HG02973 (cell line): ENCODE measurements around the gene CYTH1.

Experiments
- ATAC-seq: cut with Tn5 transposase; IDR thresholded peaks from one replicate; pipeline ENCODE4 v1.9.1; 2021; ENCODE audit warnings: moderate library complexity; ENCODE audit not compliant: unreplicated experiment

The CYTH1 gene

GRCh38 chr17:78719630-78720298, 62.3 kb downstream of the CYTH1 start:
- ATAC-seq, result no peak

DNA sequence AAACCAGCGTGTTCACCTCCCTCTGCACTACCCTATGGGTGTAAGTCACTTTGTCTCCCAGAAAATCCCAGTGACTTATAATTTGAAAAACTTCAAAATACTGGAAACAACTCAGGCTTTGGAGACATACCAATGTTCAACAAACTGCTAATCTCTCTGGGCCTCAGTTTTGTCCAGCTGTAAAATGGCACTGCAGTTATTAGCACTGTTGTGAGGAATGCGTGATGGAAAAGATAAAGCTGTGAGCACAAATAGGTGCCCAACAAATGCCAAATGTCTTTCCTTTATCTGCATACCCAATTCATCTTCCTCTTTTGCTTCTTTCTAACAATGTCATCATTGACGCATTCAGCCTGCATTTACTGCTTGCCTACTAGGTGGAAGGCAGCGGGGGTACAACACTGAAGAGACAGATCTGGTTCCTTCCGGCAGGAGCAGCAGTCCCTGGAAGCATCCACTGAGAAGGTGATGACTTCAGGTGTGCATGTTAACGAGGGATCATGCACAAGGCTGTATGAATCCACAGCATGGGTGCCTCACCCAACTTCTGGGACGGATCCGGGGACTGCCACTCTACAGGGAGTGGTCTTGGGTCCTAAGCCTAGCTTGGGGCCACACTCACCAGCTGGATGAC, 63.4 kb downstream of the CYTH1 start:
- no peak for ATAC-seq

- no peak for ATAC-seq
These were observed 64.6 kb downstream of the CYTH1 start for GRCh38 chr17:78717431-78717980.

GRCh38 chr17:78716814-78717393, 65.2 kb downstream of the CYTH1 start:
- no peak for ATAC-seq

DNA sequence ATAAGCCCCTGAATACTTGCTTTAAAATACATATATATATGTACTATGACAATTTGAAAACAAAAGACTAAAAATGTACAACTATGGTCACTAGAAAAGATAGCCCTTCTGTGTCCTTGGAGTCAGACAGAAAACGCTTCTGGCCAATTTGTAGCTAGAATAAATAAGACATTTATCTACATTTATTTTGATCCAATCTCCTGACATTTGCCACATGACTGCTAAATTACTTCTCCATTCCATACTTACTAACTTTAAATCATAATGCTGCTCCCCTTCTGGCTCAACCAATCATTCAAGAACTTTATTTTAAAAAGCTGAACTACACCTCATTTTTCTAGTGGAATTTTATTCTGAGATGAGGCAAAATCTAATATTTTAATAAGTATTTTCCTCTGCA, 65.8 kb downstream of the CYTH1 start:
- ATAC-seq, result no peak

DNA sequence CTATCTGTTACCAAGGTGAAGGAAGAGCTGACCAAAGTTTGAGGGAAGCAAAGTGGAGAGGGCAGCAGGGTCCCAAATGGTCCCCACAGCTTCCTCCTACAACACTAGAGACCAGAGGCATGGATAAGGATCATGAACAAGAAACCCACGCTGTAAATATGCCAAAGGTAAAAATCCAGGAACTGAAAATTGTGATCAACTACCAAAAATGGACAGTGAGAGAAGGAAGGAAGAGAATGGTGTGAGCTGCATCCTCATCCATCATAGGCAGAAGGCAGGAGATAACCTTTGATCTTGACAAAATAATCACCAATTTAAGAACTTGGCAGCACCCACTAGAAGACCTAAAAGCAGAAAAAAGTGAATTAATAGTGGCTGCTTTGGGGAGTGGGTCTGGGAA, 66.2 kb downstream of the CYTH1 start:
- no peak for ATAC-seq

GRCh38 chr17:78715000-78715771, 66.9 kb downstream of the CYTH1 start:
- no peak for ATAC-seq

DNA sequence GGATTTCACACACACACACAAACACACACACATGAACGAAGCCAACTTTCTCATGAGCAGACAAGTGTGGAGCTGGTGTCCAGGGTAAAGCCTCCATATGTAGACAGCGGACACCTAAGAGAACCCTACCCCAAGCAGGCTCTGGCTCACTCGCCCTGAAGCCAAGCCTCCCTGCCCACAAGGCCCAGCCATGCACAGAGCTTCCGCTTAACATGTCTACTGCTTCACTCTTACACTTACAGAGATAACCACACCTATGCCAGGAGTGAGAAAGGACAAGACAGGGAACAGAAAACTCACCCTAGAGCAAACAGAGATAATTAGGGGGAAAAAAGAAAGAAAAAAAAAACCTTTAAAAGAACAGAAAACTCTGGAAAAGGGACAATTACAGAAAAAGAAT, 67.5 kb downstream of the CYTH1 start:
- no peak for ATAC-seq

DNA sequence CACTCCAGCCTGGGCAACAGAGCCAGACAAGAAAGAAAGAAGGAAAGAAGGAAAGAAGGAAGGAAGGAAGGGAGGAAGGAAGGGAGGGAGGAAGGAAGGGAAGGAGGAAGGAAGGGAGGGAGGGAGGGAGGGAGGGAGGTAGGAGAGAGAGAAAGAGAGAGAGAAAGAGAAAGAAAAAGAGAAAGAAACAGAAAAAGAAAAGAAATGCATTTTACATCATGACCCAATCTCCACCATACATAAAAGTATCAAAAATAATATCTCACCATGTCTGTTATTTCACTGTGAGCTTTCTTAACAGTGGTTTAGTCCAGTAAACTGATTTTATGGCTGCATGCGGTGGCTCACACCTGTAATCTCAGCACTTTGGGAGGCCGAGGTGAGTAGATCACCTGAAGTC, 70.0 kb downstream of the CYTH1 start:
- ATAC-seq, result no peak

- ATAC-seq, result no peak
These were observed 71.5 kb downstream of the CYTH1 start for GRCh38 chr17:78710607-78711006.

DNA sequence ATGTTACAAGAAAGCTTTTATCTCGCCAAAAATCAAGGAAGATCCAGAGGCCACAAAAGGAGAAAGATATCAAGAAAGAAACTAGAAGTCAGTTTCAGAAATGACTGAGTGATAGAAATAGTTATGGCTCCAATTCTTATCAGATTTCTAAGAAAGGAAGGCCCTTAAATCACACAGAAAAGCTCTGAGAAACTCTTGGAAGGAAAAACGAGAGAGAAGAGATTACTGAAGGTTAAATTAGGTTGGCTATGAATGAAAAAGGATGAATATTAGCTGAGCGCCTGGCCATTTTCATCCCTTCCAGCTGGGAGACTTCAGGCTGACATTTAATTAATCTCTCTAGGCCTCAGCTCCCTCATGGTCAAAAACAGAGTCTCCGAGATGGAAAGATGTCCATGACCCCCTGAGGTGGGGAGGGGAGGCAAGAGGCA, 72.3 kb downstream of the CYTH1 start:
- ATAC-seq, result no peak

DNA sequence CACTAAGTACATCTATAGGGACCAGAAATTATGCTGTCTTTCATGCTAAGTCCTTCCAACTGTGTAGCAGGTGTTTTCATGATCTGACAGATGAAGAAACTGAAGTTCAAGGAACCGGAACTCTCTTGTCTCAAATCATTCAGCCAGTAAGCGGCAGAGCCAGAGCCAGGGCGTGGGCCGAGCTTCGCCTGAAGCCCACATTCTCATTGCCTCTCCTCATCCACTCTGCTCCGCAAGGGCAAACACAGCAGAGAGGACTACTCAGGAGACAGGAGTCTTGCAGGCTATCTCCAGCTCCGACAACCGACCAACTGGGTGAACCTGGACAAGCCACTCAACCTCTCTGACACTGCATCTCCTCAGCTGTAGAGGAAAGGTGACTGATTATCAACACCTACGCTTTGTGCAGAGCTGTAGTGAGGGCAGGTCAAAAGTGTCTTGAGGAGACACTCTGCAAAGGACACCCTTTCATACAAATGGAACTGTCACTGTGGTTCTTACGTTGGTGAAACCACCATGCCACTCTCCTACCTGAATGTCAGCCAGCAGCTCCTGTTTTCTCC, 72.9 kb downstream of the CYTH1 start:
- no peak for ATAC-seq

DNA sequence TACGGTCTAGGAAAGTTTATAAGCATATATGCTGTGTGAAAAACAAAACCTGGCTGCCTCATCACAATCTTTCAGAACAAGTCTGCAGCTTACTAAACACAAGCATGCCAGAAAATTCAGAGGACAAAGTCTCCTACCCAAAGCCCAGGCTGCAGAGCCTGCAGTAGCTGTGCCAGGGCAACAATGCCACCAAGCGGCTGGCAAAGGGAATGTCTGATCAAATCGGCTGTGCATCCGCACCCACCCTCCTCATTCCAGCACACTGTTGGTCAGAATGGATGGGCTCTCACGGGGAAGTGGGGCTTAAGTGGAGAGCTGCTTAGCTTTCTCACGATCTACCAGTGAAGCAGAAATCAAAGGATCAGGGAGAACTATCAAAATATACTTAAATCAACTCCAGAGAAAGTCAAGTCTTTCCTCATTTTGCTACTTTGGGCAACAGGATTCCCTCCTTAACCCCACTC, 73.5 kb downstream of the CYTH1 start:
- no peak for ATAC-seq

GRCh38 chr17:78707923-78708322, 74.2 kb downstream of the CYTH1 start:
- no peak for ATAC-seq

DNA sequence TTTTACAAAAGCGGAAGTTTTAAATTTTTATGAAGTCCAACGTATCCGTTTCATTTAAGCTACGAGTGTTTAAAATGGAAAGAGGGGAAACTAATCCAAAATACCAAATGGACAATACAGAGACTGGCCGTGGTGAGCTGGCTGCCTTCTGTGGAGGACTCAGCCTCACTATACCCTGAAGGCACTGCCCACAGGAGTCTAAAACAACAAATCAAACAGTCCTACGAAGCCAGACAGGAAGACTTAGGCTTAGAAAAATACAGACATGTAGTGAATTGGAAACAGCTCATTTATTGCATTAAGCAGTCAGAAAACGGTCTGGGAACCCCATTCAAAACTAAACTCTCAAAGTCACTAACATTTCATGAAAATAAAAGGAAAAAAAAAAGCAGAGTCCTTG, 75.1 kb downstream of the CYTH1 start:
- ATAC-seq, result no peak

GRCh38 chr17:78706271-78706915, 75.7 kb downstream of the CYTH1 start:
- peak; percentile 50 for ATAC-seq

GRCh38 chr17:78705071-78705470, 77.0 kb downstream of the CYTH1 start:
- ATAC-seq, result no peak

GRCh38 chr17:78704594-78704993, 77.5 kb downstream of the CYTH1 start:
- no peak for ATAC-seq

DNA sequence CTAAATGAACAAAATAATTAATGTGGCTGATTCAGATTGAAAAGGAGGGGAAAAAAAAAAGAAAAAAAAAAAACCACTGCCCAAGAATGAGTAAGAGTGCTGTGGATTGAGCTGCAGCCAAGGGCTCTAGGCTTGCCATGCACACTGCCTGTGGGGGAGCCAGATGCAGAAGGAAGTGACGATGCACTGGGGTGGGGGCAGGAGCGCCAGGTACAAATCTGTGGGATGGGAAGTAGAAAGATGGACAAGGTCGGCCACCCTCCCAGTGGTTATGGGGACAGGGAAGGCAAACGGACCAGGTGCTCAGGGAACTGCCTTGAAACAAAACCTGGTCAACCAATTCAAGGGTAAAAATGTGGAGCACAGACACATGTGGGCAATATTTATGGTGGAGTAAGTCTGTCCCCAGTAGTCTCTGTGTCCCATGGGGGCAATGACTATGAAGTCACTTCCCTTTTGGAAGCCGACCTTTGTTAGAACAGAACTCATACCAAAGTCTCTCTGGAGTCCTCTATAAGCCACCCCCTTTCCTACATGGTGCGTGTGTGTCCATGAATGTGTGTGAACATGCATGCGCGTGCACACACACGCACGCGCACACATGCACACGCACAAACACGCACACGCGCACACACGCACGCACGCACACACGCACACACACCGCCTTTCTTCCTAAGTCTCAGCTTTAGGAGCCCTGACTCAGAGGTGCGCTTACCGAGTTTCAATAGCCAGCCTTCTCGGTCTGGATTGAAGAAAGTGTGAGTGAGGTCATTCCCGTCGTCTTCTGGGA, 84.3 kb downstream of the CYTH1 start:
- no peak for ATAC-seq

DNA sequence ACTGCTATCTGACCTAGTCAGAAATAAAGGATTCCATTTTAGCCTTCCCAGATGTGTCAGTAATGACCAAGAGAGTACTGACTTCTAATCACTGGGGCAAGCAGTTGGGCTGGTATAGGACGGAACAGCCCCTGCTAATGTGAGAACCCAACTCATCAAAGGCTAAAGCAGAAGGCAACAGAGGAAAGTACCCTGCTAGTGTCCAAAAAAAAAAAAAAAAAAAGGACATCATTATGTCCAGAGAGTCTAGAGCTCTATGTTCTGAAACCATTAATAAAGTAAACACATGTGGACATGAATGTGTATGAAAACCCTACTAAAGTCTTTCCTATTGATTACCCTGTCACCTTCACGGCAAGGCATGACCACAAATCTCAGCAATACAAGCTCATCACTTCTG, 85.0 kb downstream of the CYTH1 start:
- no peak for ATAC-seq
